Central memory CD8-positive, alpha-beta T cell (primary cell): Measurements from ENCODE around the gene RPS16.

Source experiments
- ATAC-seq: fragments of 150-1000 bp; cut with Tn5 transposase; replicated peaks from 2 replicates; pipeline ENCODE4 v1.10.0; 2022; ENCODE audit warnings: mild to moderate bottlenecking, moderate FRiP score, moderate number of reproducible peaks; ENCODE audit not compliant: poor library complexity, severe bottlenecking; ENCODE audit errors: extremely low read depth
- DNase-seq, 2 donors: peaks; one replicate each; pipeline ENCODE4 v3.0.0; 2021; ENCODE audit warnings: low spot score in 2 of 2
- H3K27ac Mint-ChIP-seq: one replicate; pipeline ENCODE4 v1.8.0; 2022; ENCODE audit warnings: low read depth, mild to moderate bottlenecking, moderate library complexity, mixed read lengths
- H3K27me3 Mint-ChIP-seq: one replicate; pipeline ENCODE4 v1.8.0; 2022; ENCODE audit warnings: mixed read lengths
- H3K36me3 Mint-ChIP-seq: one replicate; pipeline ENCODE4 v1.8.0; 2022; ENCODE audit warnings: mild to moderate bottlenecking, moderate library complexity, mixed read lengths; ENCODE audit not compliant: insufficient read depth
- H3K4me1 Mint-ChIP-seq: one replicate; pipeline ENCODE4 v1.8.0; 2022; ENCODE audit warnings: mixed read lengths
- H3K4me3 Mint-ChIP-seq: one replicate; pipeline ENCODE4 v1.8.0; 2022; ENCODE audit warnings: mild to moderate bottlenecking, moderate library complexity, mixed read lengths
- H3K9me3 Mint-ChIP-seq: one replicate; pipeline ENCODE4 v1.8.0; 2022; ENCODE audit warnings: mixed read lengths

Gene RPS16

GRCh38 chr19:39406656-39407409 is 28.9 kb downstream of the RPS16 start, which contains the start of gene ZFP36:
Gene ZFP36, plus strand, starts transcription at chr19:39406847. Its CDS starts 58 bp downstream, at chr19:39406905.
- Mint-ChIP-seq H3K9me3 (peaks cover under 1% of the 10 kb centered on the region), H3K27ac (peak within 1 kb of the TSS; percentile 100), H3K27me3 (no peaks in the 10 kb centered on the region), H3K4me1 (peaks cover 69% of the 10 kb centered on the region), H3K36me3 (peaks cover 86% of the 10 kb centered on the region), H3K4me3 (peak within 1 kb of the TSS; percentile 80)
- DNase-seq (peak; percentile 83 to 86), ATAC-seq (peak; percentile 11)

DNA sequence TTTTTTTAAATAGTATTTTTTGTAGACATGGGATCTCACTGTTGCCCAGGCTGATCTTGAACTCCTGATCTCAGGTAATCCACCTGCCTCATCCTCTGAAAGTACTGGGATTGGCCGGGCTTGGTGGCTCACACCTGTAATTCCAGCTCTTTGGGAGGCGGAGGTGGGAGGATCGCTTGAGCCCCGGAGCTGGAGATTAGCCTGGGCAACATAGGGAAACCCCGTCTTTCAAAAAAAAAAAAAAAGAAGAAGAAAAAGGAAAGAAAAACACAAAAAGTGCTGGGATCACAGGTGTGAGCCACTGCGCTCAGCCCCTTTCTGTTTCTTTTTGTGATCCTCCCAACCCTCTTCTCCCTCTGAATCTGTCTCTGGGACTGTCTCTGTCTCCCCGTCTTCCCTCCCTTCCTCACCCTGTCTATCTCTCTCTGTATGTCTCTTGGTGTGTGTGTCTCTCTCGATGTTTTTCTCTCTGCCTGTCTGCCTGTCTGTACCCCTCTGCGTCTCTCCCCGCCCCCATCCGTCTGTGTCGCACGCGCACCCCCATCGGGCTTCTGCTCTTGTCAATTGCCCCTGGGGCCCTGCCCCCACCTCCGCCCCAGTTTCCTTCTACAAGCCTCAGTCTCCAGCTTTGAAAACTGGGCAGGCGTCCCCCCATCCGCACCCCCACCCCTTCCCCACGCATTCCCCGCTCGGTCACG is 29.6 kb downstream of the RPS16 start:
- H3K4me1 Mint-ChIP-seq, result peaks cover 69% of the 10 kb centered on the region
- DNase-seq (peak; percentile 76 to 86), ATAC-seq (peak; percentile 2)
- H3K36me3 Mint-ChIP-seq, result peaks cover 86% of the 10 kb centered on the region
- peak overlapping the region; percentile 100 for H3K27ac Mint-ChIP-seq
- H3K9me3 Mint-ChIP-seq, result no peaks in the 10 kb centered on the region
- H3K27me3 Mint-ChIP-seq, result no peaks in the 10 kb centered on the region
- peak overlapping the region; percentile 80 for H3K4me3 Mint-ChIP-seq

GRCh38 chr19:39405261-39405957 is 30.3 kb downstream of the RPS16 start:
- no peak for ATAC-seq
- H3K4me1 Mint-ChIP-seq, result peaks cover 66% of the 10 kb centered on the region
- H3K36me3 Mint-ChIP-seq, result peaks cover 79% of the 10 kb centered on the region
- DNase-seq, result no peak
- no peaks in the 10 kb centered on the region for H3K27me3 Mint-ChIP-seq
- H3K27ac Mint-ChIP-seq, result peak overlapping the region; percentile 100
- H3K9me3 Mint-ChIP-seq, result no peaks in the 10 kb centered on the region
- peak overlapping the region; percentile 80 for H3K4me3 Mint-ChIP-seq

GRCh38 chr19:39403331-39404312 is 32.1 kb downstream of the RPS16 start:
- Mint-ChIP-seq H3K27ac (peak overlapping the region; percentile 92), H3K4me3 (peak overlapping the region; percentile 80), H3K27me3 (no peaks in the 10 kb centered on the region), H3K9me3 (no peaks in the 10 kb centered on the region), H3K36me3 (peaks cover 62% of the 10 kb centered on the region), H3K4me1 (peaks cover 63% of the 10 kb centered on the region)
- ATAC-seq (peak; percentile 20), DNase-seq (peak; percentile 93 to 97)

DNA sequence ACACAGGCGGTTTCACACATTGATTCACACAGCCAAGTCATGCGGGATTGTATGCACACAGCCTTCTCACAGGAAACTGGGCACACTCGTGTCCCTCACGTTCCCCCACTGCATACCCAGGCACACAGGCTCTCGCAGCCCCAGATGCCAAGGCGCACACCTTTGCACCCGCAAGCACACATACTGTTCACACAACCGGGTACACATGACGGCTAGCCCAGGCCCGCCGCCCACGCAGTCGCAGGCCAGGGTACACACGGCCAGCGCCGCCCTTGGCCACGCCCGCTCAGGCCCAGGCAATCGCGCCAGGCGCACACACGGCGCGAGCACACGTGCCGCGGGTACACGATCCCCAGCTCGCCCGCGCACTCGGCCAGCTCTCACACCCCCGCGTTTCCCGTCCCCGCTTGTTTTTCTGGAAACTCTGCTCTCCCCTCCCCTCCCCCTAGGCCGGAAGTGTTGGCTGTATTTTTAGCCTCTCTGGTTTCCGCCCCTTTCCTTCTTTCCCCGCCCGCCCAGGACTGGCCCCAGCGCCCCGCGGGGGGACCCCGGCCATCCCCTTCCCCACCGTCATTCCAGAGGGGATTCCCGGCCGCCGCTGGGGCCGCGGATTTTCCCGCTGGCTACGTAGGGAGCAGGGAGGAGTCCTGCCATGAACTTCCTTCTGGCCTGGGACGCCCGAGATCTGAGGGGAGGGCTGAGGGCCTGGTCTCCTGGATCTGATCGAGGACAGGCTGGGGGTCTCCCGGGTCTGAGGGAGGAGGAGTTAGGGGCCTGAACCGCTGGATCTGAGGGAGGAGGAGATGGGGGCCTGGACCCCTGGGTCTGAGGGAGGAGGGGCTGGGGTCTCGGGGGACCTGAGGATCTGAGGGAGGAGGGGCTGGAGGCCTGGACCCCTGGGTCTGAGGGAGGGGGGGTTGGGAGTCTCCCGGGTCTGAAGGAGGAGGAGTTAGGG is 33.1 kb downstream of the RPS16 start:
- H3K27ac Mint-ChIP-seq, result peak overlapping the region; percentile 92
- ATAC-seq (peak; percentile 23), DNase-seq (peak; percentile 58 to 84)
- H3K4me3 Mint-ChIP-seq, result peak overlapping the region; percentile 80
- H3K27me3 Mint-ChIP-seq, result no peaks in the 10 kb centered on the region
- H3K4me1 Mint-ChIP-seq, result peaks cover 60% of the 10 kb centered on the region
- peaks cover 57% of the 10 kb centered on the region for H3K36me3 Mint-ChIP-seq
- no peaks in the 10 kb centered on the region for H3K9me3 Mint-ChIP-seq

DNA sequence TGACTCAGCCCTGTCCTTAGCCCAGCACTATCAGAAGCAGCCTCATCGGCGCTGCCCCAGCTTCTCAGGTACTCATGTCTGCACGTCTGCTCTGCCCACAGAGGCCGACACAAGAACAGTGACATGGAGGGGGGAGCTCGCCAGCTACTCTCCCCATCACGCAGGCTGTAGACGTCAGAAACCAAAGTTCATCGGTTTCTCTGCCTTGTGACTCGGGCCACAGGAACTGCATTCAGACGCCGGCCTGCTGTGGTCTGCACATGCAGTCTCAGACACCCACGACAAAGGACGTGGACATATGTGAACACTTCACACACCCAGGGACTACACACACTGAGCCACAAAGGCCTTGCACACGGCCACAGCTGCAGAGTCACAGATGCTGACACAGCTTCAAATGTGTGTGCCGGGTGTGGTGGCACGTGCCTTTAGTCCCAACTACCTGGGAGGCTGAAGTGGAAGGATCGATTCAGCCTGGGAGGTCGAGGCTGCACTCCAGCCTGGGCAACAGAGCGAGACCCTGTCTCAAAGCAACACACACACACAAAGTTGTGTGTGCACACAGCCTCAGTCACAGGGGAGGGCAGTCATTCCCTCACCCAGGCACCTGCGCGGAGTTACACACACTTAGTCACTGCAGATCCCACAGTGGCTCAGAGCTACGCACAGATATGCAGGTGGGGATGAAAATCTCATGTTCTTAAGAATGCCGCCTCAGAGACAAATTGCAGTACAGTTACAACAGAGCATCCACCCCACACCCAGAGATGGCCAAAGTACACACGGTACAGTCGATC is 34.0 kb downstream of the RPS16 start:
- H3K36me3 Mint-ChIP-seq, result peaks cover 48% of the 10 kb centered on the region
- H3K4me3 Mint-ChIP-seq, result peak overlapping the region; percentile 80
- ATAC-seq (peak; percentile 59), DNase-seq (peak; percentile 74 to 91)
- H3K27ac Mint-ChIP-seq, result peak overlapping the region; percentile 92
- H3K9me3 Mint-ChIP-seq, result no peaks in the 10 kb centered on the region
- H3K27me3 Mint-ChIP-seq, result no peaks in the 10 kb centered on the region
- peaks cover 64% of the 10 kb centered on the region for H3K4me1 Mint-ChIP-seq

DNA sequence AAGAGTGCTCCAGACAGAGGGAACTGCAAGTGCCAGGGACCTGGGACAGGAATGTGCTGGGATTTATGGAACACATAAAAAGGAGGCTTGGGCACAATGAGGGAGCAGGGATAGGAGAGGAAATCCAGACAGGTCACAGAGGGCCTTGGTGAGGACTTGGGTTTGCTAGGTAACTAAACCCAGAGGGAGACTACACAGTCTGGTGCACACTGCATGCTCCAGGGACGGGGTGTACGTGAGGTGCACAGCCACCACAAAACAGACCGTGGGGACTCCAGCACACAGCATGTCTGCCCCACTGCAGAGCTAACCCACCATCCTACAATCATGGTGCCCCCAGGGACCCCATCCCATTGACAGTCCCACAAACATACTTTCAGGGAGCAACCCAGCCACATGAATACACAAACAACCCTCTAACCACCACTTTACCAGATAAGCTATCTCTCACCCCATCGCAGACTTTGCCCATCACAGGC is 34.6 kb downstream of the RPS16 start:
- Mint-ChIP-seq H3K36me3 (peaks cover 44% of the 10 kb centered on the region), H3K27me3 (no peaks in the 10 kb centered on the region)
- ATAC-seq, result peak; percentile 1

GRCh38 chr19:39400061-39400460 is 35.7 kb downstream of the RPS16 start:
- Mint-ChIP-seq H3K36me3 (peaks cover 47% of the 10 kb centered on the region), H3K27me3 (no peaks in the 10 kb centered on the region), H3K4me1 (peaks cover 57% of the 10 kb centered on the region), H3K4me3 (peak overlapping the region; percentile 46), H3K9me3 (no peaks in the 10 kb centered on the region), H3K27ac (peak overlapping the region; percentile 92)
- ATAC-seq, result no peak
- DNase-seq, result no peak

More for the DNA sequence above, 34.6 kb downstream of the RPS16 start:
- H3K4me1 Mint-ChIP-seq, result peaks cover 60% of the 10 kb centered on the region
- peak overlapping the region; percentile 80 for H3K4me3 Mint-ChIP-seq
- no peaks in the 10 kb centered on the region for H3K9me3 Mint-ChIP-seq
- peak overlapping the region; percentile 92 for H3K27ac Mint-ChIP-seq
- no peak for DNase-seq

DNA sequence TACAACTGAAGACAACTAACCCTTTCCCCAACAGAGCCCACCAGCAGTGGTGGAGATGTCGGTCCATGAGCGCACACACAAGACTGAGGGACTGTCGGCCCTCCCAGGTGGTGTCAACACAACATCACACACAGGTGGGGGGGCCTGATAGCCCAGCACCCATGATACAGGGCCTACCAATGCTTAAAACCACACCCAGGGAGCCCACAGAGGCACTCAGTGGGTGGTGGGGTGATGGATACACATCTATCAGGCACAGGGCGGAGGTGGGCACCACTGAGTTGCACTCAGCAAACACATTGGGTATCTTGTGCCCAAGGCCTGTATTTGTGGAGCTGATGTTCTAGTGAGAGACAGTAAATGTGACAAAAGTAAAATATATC is 36.1 kb downstream of the RPS16 start:
- Mint-ChIP-seq H3K36me3 (peaks cover 48% of the 10 kb centered on the region), H3K4me1 (peaks cover 59% of the 10 kb centered on the region), H3K27ac (peak overlapping the region; percentile 92), H3K9me3 (no peaks in the 10 kb centered on the region), H3K4me3 (peak overlapping the region; percentile 46), H3K27me3 (no peaks in the 10 kb centered on the region)
- DNase-seq, result no peak
- ATAC-seq, result no peak

GRCh38 chr19:39398297-39398864 is 37.4 kb downstream of the RPS16 start:
- H3K27me3 Mint-ChIP-seq, result no peaks in the 10 kb centered on the region
- peak overlapping the region; percentile 65 for H3K4me3 Mint-ChIP-seq
- H3K4me1 Mint-ChIP-seq, result peaks cover 60% of the 10 kb centered on the region
- H3K9me3 Mint-ChIP-seq, result no peaks in the 10 kb centered on the region
- H3K27ac Mint-ChIP-seq, result peak overlapping the region; percentile 93
- no peak for ATAC-seq
- H3K36me3 Mint-ChIP-seq, result peaks cover 49% of the 10 kb centered on the region
- DNase-seq, result peak in 1 of 2 donors; percentile 36
